ENCODE results near the gene BMPR2.
"Not testable (repeated sequence)": the region's sequence is repeated elsewhere in the genome, so short reads cannot be mapped to it uniquely, and the experiment has no call there.

Gene BMPR2

GRCh38 chr2:202377207-202377761, 1.2 kb downstream of the BMPR2 start:
- Histone ChIP-seq H3K4me3 (ENCODE audit: low read depth, low read length) (peak overlapping the region; percentile 95), H3K36me3 (replicated peaks) (no peaks in the 10 kb centered on the region), H3K27me3 (replicated peaks) (no peaks in the 10 kb centered on the region), H3K27ac (peak overlapping the region; percentile 96)
- DNase-seq, result peak; percentile 7
- TF ChIP-seq, protein P1, sequence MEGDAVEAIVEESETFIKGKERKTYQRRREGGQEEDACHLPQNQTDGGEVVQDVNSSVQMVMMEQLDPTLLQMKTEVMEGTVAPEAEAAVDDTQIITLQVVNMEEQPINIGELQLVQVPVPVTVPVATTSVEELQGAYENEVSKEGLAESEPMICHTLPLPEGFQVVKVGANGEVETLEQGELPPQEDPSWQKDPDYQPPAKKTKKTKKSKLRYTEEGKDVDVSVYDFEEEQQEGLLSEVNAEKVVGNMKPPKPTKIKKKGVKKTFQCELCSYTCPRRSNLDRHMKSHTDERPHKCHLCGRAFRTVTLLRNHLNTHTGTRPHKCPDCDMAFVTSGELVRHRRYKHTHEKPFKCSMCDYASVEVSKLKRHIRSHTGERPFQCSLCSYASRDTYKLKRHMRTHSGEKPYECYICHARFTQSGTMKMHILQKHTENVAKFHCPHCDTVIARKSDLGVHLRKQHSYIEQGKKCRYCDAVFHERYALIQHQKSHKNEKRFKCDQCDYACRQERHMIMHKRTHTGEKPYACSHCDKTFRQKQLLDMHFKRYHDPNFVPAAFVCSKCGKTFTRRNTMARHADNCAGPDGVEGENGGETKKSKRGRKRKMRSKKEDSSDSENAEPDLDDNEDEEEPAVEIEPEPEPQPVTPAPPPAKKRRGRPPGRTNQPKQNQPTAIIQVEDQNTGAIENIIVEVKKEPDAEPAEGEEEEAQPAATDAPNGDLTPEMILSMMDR (IDR thresholded peaks at IDR 0.05; ENCODE audit: low read depth, low read length, missing control alignments), result no peak
- in situ Hi-C loops (cut with HindIII; ENCODE audit: low pct_ligation_motif_present, low sequenced_read_pairs), result no loop called here

- in situ Hi-C loops (cut with HindIII; ENCODE audit: low pct_ligation_motif_present, low sequenced_read_pairs), result no loop called here
- H3K4me3 ChIP-seq (ENCODE audit: low read depth, low read length), result peak overlapping the region; percentile 95
- no peaks in the 10 kb centered on the region for H3K27me3 ChIP-seq (replicated peaks)
- TF ChIP-seq, protein P1 (IDR thresholded peaks at IDR 0.05; ENCODE audit: low read depth, low read length, missing control alignments), result no peak
- no peaks in the 10 kb centered on the region for H3K36me3 ChIP-seq (replicated peaks)
- H3K27ac ChIP-seq, result peak overlapping the region; percentile 96
- no peak for DNase-seq
Measured at GRCh38 chr2:202378001-202378400, 1.9 kb downstream of the BMPR2 start.

DNA sequence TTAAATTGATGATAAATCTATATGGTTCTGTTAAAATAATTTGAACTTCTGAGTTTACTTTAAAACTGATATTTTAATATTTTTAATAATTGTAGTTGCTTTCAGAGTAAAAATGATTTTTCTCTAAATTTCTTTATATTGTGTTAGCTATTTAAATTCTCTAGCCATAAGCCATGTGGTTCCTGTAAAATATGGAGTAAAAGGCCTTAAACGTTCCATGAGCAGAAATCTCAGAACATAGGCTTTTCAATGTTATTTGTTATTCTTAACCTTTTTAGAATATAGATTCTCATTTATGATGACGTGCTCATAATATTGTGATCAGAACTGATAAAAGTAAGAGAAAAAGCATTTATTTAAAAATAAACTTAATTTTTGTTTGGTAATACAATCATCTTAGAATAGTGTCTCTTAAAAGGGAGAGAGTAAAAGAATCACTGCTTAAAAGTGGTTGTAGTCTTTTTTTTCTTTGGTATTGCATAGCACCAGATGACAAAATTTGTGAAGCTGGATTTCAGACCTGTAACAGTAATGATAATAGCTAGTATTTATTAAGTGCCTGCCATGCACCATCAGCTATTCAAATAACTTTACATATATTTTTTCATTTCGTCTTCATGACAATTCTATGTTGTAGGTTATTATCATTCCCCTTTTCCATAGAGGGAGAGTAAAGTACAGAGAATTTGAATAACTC, 2.7 kb downstream of the BMPR2 start:
- Histone ChIP-seq H3K4me3 (ENCODE audit: low read depth, low read length) (peak overlapping the region; percentile 95), H3K27ac (no peak overlapping the region)

DNA sequence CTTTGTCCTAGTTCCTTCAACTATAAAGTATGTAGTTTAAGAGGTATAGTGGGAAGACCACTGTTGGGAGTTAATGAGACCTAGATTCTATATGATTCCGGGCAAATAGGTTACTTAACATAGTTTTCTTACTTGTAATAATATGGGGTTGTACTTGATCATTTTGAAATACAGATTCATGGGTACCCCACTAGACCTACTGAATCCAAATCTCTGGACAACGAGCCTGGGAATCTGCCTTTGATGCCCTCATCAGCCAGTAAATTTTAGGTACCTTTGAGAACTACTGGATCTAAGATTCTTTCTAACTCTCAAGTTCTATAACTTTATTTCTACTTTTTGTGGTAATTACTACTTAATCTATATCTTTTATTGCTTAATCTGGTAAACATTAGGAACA, 6.6 kb downstream of the BMPR2 start:
- Histone ChIP-seq H3K27me3 (replicated peaks) (no peaks in the 10 kb centered on the region), H3K36me3 (replicated peaks) (peaks cover 2% of the 10 kb centered on the region), H3K27ac (no peak overlapping the region), H3K4me3 (ENCODE audit: low read depth, low read length) (no peak overlapping the region)
- in situ Hi-C loops (cut with HindIII; ENCODE audit: low pct_ligation_motif_present, low sequenced_read_pairs), result no loop called here
- DNase-seq, result no peak
- TF ChIP-seq, protein P1 (IDR thresholded peaks at IDR 0.05; ENCODE audit: low read depth, low read length, missing control alignments), result no peak

More for the DNA sequence above, 2.7 kb downstream of the BMPR2 start:
- Histone ChIP-seq H3K36me3 (replicated peaks) (no peaks in the 10 kb centered on the region), H3K27me3 (replicated peaks) (no peaks in the 10 kb centered on the region)
- TF ChIP-seq, protein P1 (IDR thresholded peaks at IDR 0.05; ENCODE audit: low read depth, low read length, missing control alignments), result no peak
- in situ Hi-C loops (cut with HindIII; ENCODE audit: low pct_ligation_motif_present, low sequenced_read_pairs), result no loop called here
- no peak for DNase-seq

DNA sequence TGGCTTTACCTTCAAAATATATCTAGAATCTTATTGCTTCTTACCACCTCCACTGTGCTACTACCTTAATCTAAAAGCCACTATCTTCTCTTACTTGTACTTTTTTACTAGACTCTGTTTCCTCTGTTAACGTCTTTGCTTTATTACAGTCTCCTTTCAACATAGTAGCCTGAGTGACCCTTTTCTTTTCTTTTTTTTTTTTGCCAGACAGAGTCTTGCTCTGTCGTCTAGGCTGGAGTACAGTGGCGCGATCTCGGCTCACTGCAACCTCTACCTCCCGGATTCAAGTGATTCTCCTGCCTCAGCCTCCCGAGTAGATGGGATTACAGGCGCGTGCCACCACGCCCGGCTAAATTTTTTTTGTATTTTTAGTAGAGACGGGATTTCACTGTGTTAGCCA, 10.4 kb downstream of the BMPR2 start:
- H3K27ac ChIP-seq; in situ Hi-C loops (cut with HindIII; ENCODE audit: low pct_ligation_motif_present, low sequenced_read_pairs); DNase-seq; H3K36me3 ChIP-seq (replicated peaks); H3K4me3 ChIP-seq (ENCODE audit: low read depth, low read length); H3K27me3 ChIP-seq (replicated peaks): not testable (repeated sequence)

DNA sequence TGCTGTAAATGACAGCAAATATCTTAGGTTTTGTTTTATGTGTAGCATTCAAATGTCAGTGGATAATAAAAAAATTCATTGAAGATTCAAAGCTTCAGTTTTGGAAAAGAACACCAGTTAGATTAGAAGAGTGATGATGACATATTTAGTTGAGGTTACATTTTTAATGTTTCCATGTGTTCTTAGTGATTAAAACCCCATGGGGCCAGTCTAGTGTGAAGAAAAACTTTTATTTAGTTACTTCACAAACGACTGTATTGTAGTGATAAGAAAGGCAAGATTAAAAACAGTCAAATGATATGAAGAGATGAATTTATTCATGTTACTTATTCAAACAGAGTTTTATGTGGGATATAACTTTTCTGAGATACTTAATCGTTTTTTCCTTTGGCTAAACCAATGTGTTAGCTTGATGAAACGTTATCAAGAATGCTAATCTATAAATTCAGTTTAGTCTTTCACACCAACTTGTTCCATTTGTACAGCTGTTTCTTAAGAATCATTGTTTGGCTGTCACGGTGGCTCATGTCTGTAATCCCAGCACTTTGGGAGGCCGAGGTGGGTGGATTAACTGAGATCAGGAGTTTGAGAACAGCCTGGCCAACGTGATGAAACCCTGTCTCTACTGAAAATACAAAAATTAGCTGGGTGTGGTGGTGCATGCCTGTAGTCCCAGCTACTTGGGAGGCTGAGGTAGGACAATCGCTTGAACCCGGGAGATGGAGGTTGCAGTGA, 11.6 kb downstream of the BMPR2 start:
- DNase-seq, result no peak

More for the DNA sequence above, 11.6 kb downstream of the BMPR2 start:
- no peaks in the 10 kb centered on the region for H3K27me3 ChIP-seq (replicated peaks)
- H3K27ac ChIP-seq, result no peak overlapping the region
- H3K4me3 ChIP-seq (ENCODE audit: low read depth, low read length), result no peak overlapping the region
- TF ChIP-seq, protein P1 (IDR thresholded peaks at IDR 0.05; ENCODE audit: low read depth, low read length, missing control alignments), result no peak
- peaks cover 2% of the 10 kb centered on the region for H3K36me3 ChIP-seq (replicated peaks)
- in situ Hi-C loops (cut with HindIII; ENCODE audit: low pct_ligation_motif_present, low sequenced_read_pairs), result no loop called here
